ENCODE measurements around the gene C1orf122.

The C1orf122 gene

GRCh38 chr1:37797750-37798345, 9.7 kb upstream of the C1orf122 start:
- peak; percentile 93 for DNase-seq (ENCODE audit: low read depth)

- DNase-seq (ENCODE audit: low read depth): no peak
These were observed 5.2 kb upstream of the C1orf122 start for GRCh38 chr1:37802439-37802838.

GRCh38 chr1:37807220-37807554, 403 bp upstream of the C1orf122 start:
- no peak for DNase-seq (ENCODE audit: low read depth)

DNA sequence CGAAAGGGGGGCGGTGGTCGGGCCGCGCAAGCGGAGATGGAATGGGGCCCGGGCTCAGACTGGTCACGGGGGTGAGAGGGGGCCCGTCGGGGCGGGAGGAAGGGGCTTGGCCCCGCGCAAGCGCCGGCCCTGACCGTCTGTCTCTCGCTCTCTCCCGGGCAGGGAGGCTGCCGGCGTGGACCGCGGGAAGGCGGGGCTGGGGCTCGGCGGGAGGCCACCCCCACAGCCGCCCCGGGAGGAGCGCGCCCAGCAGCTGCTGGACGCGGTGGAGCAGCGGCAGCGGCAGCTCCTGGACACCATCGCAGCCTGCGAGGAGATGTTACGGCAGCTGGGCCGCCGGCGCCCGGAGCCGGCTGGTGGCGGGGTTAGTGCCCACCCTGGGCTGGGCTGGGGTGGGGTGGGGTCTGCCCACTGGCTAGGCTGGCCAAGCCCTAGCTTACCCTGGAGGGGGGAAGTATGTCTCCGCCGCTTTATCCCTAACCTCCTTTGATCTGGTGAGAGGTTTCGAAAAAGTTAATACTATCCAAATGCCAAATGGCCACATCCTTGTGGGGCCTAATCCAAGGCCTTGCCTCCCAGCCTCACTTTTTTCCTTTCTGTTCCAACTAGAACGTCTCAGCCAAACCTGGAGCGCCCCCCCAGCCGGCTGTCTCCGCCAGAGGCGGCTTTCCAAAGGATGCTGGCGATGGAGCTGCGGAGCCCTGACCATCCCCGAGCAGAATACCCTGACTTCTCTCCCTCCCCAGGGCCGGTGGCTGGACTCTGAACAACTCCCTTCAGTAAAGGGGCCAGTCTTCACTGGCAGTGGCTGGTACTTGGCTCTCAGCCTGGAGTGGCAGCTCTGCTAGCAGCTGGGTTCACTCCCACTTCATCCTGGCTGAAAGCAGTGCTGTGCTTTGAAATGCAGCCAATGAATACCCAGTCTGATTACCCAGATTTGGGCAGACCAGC, 1.1 kb downstream of the C1orf122 start:
- peak; percentile 71 for DNase-seq (ENCODE audit: low read depth)

DNA sequence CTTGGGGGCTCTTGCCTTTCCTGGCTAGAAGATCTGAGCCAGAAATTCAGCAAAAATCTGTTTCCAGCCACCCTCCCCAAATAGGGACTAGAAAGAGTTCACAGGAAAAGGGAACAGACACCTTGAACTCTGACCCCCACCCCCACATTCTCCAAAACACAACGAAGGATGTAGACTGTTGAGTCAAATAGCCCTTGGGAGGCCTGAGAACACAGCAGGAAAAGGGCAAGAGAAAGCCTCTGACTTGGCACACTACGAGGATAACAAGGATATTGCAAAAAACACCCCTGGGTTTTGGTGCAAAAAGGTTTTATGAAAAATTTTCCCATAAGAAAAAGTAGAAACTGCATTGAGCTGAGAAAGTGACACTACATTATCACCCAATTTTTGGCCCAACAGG, 2.4 kb downstream of the C1orf122 start:
- no peak for DNase-seq (ENCODE audit: low read depth)

- peak; percentile 77 for DNase-seq (ENCODE audit: low read depth)
These were observed 3.6 kb downstream of the C1orf122 start for GRCh38 chr1:37811027-37811655.

- DNase-seq (ENCODE audit: low read depth): no peak
These were observed 6.0 kb downstream of the C1orf122 start for GRCh38 chr1:37813529-37814145.

DNA sequence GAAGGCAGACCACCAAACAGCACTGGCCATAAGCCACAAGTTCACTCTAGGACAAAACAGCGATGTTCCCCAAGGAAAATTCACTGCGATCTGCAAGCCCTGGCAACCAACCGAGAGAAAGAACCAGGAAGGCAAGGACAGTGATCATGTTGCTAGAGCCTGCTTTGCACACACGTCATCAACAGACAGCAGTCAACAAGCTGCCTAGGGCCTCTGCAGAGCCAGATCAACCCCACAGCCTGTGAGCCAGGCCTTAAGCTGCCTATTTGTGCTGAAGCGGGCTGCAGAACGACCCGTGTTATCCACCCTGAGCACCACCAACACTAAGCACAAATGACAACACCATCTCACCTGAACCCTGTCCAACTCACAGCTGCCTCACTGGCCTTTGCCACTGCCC, 6.7 kb downstream of the C1orf122 start:
- DNase-seq (ENCODE audit: low read depth): no peak

- peak; percentile 53 for DNase-seq (ENCODE audit: low read depth)
These were observed 9.9 kb downstream of the C1orf122 start for GRCh38 chr1:37817481-37817880.

DNA sequence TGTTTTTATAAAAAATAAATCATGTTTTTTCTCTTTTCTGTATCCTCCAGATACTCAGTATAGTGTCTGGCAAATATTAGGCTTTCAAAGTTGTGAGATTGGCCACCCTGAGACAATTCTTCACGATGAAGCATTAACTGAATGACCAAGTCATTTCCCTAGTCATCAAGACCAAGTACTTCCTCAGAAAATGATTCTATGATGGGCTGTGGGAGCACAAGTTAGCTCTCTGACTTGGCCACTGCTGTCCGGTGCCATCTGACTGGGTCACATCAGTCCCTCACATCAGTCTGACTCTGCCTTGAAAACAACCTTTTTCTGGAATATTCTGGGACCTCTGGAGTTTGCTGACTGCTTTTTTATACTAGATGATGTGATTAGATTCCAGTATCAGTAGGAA, 13.9 kb downstream of the C1orf122 start:
- no peak for DNase-seq (ENCODE audit: low read depth)

DNA sequence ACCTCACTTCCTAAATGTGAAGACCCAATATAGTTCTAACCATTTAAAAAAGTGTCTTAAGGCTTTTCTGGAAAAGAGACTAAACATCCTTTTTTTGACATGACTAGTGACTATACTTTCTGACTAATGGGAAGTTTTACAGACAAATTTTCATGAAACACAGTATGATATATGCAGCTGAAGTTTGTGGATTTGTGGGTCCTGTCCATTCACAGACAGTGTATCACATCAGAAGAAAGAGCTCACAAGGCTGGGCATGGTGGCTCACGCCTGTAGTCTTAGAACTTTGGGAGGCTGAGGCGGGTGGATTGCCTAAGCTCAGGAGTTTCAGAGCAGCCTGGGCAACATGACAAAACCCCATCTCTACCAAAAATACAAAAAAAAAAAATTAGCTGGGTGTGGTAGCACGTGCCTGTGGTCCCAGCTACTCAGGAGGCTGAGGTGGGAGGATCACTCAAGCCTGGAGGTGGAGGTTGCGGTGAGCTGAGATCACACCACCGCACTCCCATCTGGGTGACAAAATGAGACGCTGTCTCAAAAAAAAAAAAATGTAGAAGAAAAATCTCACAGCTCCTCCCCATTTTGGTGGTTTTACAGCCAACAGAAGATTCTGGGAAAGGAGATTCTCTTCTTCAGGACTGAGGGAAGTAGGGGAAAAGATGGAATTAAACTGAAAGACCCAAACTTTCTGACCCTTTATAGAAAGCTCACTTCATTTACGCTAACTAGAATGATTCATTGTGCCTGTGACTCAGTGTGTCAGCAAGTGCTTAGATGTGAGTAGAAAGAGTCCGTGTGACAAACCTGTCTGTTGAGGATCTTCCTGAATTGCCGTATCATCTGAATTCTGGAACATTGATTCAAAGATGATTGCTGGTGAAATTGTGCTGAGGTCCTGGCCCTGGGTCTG, 15.6 kb downstream of the C1orf122 start:
- no peak for DNase-seq (ENCODE audit: low read depth)

- no peak for DNase-seq (ENCODE audit: low read depth)
These were observed 16.4 kb downstream of the C1orf122 start for GRCh38 chr1:37824001-37824400.

- DNase-seq (ENCODE audit: low read depth): no peak
These were observed 17.9 kb downstream of the C1orf122 start for GRCh38 chr1:37825506-37825905.

DNA sequence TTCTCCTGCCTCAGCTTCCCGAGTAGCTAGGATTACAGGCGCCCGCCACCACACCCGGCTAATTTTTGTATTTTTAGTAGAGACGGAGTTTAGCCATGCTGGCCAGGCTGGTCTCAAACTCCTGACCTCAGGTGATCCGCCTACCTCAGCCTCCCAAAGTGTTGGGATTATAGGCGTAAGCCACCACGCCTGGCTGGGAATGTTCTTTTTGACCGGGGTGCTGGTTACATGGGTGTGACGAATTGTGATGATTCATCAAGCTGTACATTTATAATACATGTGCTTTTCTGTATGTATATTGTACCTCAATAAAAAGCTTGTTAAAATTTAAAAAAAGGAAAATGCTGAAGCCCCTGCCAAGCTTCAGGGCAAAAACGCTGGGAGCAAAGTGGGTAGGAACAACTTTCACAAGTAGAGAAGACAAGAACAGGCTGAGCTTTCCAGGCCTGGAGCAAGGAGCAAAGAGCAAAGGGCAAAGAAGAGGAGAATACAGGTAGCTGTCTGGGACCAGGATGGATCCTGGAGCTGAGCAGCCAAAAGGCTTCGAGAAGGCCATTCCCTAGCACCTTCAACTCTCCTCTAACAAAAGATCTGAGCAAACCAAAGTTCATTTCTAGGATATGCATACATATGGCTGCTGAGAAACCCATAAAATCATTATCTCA, 21.0 kb downstream of the C1orf122 start:
- DNase-seq (ENCODE audit: low read depth): no peak

GRCh38 chr1:37831109-37831508, 23.5 kb downstream of the C1orf122 start:
- DNase-seq (ENCODE audit: low read depth): no peak

- DNase-seq (ENCODE audit: low read depth): no peak
These were observed 24.2 kb downstream of the C1orf122 start for GRCh38 chr1:37831809-37832208.

- DNase-seq (ENCODE audit: low read depth): no peak
These were observed 29.2 kb downstream of the C1orf122 start for GRCh38 chr1:37836788-37837187.

DNA sequence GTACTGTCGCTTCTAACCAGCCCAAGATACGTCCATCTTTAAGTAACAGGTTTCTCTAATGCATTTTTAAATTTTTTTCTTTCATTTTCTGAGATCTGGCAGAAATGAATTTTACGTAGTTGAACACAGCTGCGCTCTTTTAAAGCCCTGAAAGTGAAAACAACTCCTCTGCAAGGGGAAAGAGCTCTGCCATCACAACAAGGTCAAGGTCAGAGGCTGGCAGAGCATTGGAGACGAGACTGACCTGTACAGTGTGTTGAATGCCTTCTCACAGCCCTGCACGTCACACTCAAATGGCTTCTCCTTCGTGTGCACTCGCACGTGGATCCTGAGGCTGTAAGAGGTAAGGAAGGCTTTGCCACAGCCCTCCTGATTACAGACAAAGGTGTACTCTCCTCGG, 32.1 kb downstream of the C1orf122 start:
- DNase-seq (ENCODE audit: low read depth): no peak

DNA sequence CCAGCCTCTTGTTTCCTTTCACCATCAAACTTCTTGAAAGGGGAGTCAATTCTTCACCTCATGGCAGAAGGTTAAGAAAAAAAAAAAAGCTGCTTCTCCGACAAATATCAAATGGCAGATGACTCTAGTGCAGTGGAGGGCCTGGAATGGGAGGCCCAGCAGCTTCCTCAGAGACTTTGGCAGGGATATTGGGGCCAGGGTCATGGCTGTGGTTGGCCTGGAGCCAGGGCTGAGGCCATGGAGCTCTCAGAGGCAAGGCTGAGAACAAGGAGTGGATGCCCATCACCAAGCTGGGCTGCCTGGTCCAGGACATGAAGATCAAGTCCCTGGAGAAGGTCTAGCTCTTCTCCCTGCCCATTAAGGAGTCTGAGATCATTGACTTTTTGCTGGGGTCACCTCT, 33.1 kb downstream of the C1orf122 start:
- no peak for DNase-seq (ENCODE audit: low read depth)

DNA sequence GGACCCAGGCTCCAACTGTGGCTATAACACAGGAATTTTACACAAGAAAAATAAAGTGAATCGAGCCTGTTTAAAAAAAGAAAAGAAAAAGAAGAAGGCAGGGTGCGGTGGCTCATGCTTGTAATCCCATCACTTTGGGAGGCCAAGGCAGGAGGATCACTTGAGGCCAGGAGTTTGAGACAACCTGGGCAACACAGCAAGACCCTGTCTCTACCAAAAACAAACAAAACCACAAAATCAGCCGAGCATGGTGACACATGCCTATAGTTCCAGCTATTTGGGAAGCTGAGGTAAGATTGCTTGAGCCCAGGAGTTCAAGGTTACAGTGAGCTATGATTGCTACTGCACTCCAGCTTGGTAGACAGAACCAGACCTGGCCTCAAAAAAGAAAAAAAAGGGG, 34.1 kb downstream of the C1orf122 start:
- DNase-seq (ENCODE audit: low read depth): no peak

DNA sequence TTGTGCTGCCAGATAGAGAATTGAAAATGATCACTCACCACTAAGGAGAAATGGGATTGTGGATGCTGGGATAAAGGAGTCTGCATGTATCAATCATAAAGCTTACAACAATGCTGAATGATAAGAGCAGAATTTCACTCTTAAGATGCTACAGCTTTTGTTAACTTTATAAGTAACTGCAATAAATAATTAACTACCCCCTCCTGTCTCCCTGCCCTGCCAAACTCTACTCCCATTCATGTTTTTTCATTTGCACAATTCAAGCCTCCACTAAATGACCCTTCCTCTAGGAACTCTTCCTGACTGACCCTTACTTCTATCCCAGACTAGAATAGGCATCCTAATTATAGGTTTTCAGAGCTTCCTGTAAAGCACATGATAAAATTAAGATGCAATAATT, 36.9 kb downstream of the C1orf122 start:
- DNase-seq (ENCODE audit: low read depth): no peak

Measured in amniotic epithelial cell (primary cell).